Stimulated activated CD8-positive, alpha-beta memory T cell treated with anti-CD3 and anti-CD28 coated beads, Interleukin-7, amount 100 ng/mL, for 4 hours (primary cell): ENCODE results near the gene DNAJB6.
A peak's percentile ranks its signal among the peaks of the same experiment; 100 is the strongest.
"Not testable (repeated sequence)": the region's sequence is repeated elsewhere in the genome, so short reads cannot be mapped to it uniquely, and the experiment has no call there.

ENCODE experiments used
- DNase-seq, 2 donors: peaks; one replicate each; pipeline ENCODE4 v3.0.0-alpha.2; 2020; ENCODE audit warnings: low read depth in 2 of 2

Gene DNAJB6

GRCh38 chr7:157323401-157323800 is 13.4 kb upstream of the DNAJB6 start:
- DNase-seq = no peak

DNA sequence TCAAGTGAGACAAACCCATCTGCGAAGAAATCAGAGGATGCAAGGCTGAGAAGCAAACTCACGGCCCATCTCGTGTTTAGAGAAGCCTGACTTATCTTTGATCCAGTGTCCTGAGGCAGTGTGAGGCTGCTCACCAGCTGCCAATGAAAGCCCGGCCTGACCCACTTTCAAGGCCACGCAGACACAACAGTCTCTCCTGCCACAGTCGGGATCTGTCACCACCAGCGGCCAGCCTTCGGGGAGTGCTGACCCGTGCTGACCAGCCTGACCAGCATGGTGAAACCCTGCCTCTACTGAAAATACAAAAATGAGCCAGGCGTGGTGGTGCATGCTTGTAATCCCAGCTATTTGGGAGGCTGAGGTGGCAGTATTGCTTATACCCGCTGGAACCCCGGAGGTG is 7.4 kb upstream of the DNAJB6 start:
- no peak for DNase-seq

GRCh38 chr7:157330567-157330966 is 6.2 kb upstream of the DNAJB6 start:
- not testable (repeated sequence) for DNase-seq

- DNase-seq = not testable (repeated sequence)
Measured at GRCh38 chr7:157331049-157331448, 5.8 kb upstream of the DNAJB6 start.

DNA sequence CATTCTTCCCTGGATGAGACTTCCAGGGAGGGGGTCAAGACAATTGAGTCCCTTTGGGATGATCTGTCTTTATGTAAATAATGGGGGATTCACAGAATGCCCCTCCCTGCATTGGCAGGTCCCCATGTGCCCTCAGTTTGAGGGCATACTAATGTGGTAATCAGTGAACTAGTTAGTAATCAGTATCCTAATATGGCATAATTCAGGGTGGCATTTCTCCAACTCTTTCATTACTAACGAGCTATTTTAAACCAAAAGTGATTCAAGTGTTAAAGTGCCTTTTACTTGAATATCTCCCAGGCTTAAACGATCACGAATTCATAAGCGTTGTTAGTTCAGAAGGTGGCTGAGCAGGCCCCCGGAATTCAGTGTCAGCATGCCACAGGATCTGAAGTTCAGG is 1.6 kb upstream of the DNAJB6 start:
- no peak for DNase-seq

DNA sequence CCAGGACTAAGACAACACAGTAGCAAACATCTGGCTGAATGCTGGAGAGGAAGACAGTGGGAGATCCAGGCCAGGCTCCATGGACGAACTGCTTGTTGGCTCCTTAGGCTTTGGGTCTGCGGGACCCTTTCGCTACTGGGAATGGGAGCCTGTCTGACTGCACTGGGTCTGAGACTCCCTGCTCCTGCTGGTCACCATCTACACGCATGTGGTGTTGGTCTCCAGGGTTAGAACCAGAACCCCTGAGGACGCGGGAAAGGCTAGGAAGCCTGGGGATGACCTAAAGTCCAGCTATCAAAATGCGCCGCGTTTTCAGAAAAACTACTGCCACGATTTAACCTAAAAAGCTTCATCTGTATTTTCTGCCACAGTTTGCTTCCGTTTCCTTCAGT is 817 bp upstream of the DNAJB6 start:
- no peak for DNase-seq

DNA sequence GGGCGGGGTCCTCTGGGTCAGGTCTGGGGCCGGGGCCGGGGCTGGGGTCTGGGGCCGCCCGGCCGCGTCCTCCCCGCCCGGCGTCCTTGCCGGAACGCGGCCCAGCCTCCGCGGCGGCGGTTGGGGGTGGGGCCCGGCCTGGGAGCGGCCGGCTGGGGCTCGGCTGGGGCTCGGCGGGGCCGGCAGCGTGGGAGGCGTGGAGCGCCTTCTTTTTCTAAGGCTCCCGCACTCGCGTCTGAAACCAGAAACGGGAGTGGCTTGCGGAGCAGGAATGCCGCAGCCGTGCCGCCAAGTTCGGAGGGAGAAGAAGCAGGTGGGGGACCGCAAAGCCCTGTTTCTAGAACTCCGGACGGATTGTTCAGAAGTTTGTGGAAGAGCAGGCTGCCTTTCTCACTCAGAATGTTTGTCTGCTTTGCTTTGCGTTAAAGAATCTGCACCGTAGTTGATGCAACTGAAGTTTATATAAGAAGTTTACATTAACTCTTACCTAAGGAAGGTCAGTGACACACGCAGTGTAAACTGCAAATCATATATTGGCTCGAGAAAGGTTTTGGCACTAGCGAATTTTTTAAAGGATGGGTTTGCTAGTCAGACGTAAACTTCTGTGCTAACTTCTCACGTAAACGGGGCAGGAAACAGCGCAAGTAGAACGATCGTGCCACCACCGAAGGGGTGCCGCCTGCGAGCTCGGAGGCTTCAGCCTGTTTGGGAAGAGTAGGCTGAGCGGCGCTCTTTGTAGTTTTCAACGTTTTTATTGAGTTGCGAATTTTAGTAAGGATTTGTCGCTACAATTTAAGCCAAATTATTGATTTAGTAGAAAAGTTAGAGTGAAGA is 729 bp downstream of the DNAJB6 start:
- DNase-seq = peak in 1 of 2 donors; percentile 63

DNA sequence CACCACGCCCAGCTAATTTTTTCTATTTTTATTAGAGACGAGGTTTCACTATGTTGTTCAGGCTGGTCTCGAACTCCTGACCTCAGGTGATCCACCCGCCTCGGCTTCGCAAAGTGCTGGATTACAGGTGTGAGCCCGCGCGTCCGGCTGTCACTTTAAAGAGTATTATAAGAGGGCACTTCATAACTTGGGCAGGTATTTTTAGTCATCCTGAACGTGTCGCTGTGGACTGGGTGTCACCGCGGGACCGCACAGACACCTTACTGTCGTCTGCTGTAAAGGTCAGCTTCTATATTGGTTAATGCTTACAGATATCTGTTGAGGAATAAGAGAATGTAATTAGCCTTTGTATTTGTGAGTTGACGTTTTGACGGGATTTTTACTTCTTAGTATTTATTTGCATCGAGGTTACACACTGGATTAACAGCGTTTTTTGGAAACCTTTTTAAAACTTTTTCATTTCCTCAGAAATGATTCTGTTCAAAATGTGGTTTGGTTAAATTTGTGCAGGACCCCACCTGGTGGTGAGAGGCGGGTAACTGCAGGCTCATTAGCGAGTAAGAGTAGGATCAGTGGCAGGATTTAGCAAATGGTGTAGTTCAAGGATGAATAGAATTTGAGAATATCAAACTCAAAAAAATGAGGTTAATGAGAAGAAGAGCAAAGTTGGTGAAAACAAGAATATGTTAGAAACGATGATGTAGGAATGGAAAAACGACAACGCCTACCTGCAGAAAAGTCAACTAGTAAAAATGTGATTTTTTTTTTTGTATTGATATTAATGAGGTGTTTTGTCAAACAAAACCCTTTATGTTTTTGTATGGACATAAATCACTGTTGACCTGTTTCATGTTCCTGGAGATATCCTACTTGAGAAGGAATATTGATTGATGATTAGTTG is 3.2 kb downstream of the DNAJB6 start:
- DNase-seq = peak; percentile 38 to 59

- no peak for DNase-seq
Measured at GRCh38 chr7:157347217-157347904, 10.6 kb downstream of the DNAJB6 start.

DNA sequence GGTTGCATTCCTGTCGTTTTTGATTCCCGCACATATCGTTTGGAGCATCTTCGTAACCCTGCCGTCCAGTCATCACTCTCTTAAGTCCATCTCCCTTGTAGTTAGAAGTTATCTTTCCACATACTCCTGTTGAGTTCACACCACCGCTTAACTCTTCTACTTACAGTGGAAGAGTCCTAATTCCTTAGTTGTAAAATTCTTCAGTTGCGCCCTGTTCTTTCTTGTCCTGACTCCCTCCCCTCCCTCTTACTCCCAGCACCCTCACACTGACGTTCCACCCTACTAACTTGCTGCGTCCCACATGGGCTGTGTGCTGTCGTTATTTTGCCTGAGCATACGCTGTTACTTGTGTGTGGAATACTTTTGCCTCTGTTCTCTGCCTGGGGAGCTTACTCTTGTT is 11.7 kb downstream of the DNAJB6 start:
- DNase-seq = no peak

- no peak for DNase-seq
Measured at GRCh38 chr7:157352516-157352915, 15.7 kb downstream of the DNAJB6 start.

DNA sequence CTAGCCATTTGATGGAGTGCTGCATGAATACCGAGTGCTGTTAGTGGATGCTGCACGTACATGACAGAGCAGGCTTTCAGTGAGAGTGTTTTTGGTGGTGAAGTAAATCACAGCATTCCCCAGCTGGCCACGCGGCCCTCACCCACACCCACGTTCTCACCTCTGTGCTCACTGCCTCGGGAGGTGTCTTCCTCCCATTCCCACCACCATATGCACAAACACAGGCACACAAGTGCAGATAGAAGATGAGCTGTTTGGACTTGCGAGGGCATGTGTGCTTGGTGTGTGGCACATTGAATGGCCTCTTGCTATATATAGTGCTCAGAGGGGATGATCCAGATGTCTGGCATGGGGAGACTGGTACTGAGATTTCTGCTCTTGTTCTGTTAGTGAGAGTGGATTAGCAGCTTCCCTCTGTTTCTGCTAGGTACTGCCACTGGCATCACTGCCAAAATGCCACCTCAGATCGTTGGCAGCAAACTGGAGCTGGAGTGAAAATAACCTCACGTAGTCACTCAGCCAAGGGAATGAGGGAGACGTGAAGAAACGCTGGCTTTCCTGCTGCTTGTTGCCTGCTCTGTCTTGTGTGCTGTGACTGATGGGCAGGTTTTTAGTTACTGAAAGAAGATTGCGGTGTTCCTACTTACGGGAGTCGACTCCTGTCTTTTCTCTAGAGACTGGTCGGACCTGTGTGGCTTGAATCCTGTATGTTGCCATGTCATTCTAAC is 19.1 kb downstream of the DNAJB6 start:
- no peak for DNase-seq

DNA sequence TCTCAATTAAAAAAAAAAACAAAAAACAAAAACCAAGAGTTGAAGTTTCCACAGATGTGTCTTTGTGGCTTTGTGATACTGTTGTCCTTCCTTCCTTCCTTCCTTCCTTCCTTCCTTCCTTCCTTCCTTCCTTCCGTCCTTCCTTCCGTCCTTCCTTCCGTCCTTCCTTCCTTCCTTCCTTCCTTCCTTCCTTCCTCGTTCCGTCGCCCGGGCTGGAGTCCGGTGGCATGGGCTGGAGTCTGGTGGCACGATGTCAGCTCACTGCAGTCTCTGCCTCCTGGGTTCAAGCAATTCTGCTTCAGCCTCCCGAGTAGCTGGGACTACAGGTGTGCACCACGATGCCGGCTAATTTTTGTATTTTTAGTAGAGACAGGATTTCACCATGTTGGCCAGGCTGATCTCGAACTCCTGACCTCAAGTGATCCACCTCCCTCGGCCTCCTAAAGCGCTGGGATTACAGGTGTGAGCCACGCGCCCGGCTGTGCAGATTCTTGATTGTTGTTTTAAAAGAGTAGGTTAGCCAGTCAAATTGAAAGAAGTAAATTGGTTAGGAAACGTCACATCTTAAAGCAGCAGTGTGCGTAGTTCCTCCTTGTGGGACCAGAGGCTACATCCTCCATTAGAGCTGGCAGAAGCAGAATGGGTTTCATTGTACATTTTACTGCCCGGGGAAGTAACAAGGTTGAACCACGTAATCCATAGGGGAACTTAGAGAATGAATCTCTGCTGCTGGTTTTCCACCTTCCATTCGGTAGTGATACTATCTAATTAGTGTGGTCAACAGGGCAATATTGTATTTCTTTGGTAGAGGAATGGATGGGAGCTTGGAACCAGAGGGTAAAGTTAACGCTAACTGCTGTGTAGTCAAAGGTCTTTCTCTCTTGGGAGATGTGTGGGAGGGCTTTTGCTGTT is 20.6 kb downstream of the DNAJB6 start:
- no peak for DNase-seq

DNA sequence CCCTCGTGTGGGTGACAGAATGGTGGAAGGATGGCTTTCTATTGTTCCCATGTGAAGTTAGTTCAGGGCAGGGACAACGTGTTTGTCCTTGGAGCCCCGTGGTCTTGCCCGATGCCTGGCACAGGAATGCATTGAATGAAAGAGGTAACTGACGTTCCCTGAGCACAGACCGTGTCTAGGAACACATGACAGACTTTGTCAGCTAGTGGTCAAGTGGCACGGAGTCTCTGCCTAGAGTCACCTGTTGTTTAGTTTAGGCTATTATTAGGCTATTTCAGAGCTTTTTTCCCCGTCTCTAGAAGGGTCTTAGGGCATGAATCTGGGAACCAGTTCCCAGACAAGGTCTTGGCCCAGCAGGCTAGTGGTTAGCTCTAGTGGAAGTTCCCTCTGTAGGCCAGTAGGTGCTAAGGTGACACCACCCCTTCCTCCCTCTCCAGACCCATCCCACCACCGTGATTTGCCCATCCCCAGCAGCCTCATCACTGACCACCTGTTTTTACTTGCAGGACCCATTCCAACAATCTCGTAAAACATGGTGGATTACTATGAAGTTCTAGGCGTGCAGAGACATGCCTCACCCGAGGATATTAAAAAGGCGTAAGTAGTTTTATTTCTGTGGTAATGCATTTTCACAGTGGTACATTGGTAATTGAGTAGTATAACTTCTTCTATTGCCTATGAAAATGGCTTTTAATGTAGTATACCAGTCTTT is 21.4 kb downstream of the DNAJB6 start:
- no peak for DNase-seq

GRCh38 chr7:157358753-157359096 is 21.9 kb downstream of the DNAJB6 start:
- DNase-seq = no peak

- DNase-seq = no peak
Measured at GRCh38 chr7:157359581-157359980, 22.8 kb downstream of the DNAJB6 start.

- DNase-seq = no peak
Measured at GRCh38 chr7:157360483-157361025, 23.8 kb downstream of the DNAJB6 start.

- no peak for DNase-seq
Measured at GRCh38 chr7:157361537-157361936, 24.7 kb downstream of the DNAJB6 start.

GRCh38 chr7:157362729-157363128 is 25.9 kb downstream of the DNAJB6 start:
- DNase-seq = no peak

- no peak for DNase-seq
Measured at GRCh38 chr7:157366722-157367121, 29.9 kb downstream of the DNAJB6 start.
